ENCODE data around the gene PHF21A.

The PHF21A gene

GRCh38 chr11:45924036-45924915 lies 197.0 kb downstream of the PHF21A start:
- no peak for DNase-seq (ENCODE audit: extremely low read depth in 1 of 2, low read depth in 1 of 2)

DNA sequence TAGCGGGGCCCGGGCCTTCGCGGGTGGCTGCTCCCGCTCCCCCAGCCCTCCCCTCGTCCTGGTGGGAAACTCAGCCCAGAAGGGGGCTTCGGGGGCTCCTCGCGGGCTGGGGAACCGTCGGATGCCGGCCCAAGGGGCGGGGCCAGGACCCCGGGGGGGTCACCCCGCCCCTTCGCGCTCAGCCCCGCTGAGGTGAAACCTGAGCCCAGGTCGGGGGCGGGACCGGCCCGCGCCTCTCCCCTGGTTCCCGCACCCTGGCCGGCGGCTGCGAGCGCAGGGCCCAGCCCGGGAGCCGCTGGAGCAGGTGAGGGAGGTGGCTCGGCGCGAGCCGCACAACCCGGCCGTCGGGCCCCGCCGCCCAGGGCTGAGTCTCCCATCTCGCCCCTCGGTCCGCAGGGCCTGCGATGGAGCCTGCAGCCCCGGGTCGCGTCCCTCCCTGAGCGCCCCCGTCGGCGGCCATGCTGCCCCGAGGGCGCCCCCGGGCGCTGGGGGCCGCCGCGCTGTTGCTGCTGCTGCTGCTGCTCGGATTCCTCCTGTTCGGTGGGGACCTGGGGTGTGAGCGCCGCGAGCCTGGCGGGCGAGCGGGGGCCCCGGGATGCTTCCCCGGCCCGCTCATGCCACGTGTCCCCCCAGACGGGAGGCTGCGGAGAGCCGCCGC lies 198.7 kb downstream of the PHF21A start, which contains the start of gene LARGE2:
TSS of gene LARGE2 (plus strand) at position 232 of the 658 bp plus-strand sequence. CDS start at position 459, 227 bp downstream.
- no peak for DNase-seq (ENCODE audit: extremely low read depth in 1 of 2, low read depth in 1 of 2)

DNA sequence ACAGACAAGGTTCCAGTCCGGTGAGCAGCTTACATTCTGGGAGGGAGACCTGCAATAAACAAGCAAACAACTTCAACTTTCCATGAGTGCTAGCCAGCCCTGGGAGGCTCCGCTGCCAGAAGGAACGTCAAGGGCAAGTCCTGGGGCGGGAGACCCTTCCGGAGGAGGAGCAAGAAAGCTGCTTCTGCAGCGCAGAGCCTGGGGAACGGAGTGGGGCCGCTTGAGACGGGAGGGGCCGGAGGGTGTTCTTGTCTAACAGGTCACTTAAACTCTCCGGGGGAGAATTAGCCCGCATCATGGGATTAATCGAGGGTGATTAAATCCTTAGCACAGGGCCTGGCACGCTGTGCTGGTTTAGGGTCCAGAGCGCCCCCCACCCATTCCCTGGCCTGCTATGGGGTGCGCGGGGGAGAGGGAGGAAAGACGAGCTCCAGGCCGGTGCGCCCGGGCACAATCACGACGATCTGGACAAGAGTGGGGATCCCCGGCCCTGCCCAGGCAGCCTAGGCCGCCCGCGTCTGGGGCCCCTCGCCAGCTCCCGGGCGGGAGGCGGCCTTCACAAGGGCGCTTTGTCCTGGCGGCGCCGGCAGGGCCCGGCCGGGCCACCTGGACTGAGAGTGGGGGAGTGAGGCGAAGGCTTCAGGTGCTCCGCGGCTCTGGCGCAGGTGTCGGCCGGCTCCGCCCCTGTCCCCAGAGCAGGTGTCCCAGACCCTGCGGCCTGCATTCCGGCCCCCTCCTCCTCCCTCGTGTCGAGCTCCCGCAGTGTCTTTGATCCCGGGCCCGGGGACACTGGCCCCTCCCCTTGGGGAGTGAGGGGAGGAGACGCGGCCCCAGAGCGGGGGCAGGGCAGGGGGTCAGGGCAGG lies 199.5 kb downstream of the PHF21A start:
- no peak for DNase-seq (ENCODE audit: extremely low read depth in 1 of 2, low read depth in 1 of 2)

DNA sequence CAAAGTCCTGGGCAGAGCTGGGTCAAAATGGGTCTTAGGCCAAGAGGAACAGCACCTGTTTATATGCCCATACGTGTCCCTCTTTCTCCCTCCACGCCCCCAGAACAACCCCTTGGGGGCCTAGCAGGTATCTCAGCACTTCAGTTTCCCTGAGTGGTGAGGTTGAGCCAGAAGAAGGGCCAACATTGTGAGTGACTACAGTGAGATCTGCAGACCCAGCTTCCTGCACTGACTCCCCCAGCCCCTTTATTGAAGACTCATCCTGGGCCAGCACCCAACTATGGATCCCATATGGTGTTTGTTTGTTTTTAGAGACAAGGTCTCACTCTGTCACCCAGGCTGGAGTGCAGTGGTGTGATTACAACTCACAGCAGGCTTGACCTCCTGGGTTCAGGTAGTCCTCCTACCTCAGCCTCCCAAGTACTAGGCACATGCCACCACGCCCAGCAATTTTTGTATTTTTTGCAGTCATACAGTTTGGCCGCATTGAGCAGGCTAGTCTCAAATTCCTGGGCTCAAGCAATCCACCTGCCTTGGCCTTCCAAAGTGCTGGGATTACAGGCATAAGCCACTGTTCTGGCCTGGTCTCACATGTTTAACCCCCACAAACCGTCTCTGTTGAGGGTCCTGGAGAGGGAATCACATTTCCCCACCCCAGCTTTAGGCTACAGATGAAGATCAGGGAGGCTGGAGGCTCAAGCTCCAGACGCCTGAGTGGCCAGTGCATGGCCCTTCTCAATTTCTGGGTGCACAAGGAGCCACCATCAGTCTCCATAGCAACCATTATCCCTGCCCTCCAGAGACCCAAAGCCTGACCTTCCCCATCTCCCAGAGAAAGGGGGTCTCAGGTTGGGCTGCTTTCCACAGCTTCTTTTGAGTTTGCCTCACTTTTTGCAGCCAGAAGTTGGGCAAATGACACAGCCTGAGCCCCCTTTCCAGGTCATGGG lies 200.4 kb downstream of the PHF21A start:
- DNase-seq (ENCODE audit: extremely low read depth in 1 of 2, low read depth in 1 of 2) = no peak

DNA sequence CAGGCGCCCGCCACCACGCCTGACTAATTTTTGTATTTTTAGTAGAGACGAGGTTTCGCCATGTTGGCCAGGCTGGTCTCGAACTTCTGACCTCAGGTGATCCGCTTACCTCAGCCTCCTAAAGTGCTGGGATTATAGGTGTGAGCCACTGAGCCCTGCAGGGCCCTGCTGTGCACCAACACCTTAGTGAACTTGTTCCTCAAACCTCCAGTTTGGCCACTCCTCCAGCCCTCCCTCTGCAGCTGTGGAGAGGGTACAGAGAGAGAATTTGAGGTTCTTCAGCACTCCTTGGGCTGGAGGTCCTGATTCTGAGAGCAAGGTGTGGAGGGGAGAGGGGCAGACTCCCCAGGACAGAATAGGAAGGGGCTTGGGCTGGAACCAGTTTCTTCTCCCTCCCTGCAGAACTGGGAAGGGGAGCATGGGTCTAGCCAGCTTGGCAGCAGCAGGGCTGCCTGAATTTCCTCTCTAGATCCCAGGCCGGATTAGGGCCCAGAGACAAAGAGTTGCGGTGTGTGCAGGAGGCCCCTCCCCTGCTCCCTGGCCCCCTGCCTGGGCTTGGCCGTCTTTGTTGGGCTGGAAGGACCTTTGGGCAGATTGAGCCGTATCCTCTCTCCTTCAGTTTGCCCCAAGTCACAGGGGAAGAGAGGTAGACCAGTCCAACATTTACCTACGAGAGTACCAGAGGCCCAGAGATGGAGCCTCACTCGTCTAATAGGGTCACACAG lies 201.3 kb downstream of the PHF21A start:
- DNase-seq (ENCODE audit: extremely low read depth in 1 of 2, low read depth in 1 of 2) = no peak

- no peak for DNase-seq (ENCODE audit: extremely low read depth in 1 of 2, low read depth in 1 of 2)
Measured at GRCh38 chr11:45918962-45919675, 202.1 kb downstream of the PHF21A start.

DNA sequence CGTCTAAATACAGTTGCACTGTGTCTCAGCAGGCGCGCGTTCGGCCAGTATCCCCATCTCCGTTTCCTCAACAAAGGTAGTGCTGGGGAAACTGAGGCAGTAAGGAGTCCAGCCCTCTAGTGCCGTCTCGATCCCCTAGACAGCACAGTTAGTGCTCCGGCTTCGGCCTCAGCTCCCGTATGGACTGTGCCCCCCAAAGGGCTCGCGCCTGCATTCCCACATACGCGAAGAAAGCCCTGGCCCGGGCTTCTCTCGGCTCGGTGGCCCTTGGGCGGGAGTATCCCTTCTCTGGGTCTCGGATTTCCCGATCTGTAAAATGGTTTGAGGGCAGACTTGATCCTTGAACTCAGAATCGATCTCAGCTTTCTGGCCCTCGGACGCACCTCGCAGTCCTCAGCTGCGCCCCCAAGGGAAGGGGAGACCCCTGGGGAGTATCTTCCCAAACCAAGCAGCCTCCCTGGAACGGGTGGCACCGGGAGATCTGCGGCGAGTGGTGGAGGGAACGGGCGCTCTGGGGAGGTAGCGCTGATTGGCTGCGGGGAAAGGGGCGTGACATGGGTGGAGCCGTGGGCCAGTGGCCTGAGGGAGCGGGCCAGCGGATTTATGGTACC lies 202.8 kb downstream of the PHF21A start:
- DNase-seq (ENCODE audit: extremely low read depth in 1 of 2, low read depth in 1 of 2) = peak; percentile 40 to 60

DNA sequence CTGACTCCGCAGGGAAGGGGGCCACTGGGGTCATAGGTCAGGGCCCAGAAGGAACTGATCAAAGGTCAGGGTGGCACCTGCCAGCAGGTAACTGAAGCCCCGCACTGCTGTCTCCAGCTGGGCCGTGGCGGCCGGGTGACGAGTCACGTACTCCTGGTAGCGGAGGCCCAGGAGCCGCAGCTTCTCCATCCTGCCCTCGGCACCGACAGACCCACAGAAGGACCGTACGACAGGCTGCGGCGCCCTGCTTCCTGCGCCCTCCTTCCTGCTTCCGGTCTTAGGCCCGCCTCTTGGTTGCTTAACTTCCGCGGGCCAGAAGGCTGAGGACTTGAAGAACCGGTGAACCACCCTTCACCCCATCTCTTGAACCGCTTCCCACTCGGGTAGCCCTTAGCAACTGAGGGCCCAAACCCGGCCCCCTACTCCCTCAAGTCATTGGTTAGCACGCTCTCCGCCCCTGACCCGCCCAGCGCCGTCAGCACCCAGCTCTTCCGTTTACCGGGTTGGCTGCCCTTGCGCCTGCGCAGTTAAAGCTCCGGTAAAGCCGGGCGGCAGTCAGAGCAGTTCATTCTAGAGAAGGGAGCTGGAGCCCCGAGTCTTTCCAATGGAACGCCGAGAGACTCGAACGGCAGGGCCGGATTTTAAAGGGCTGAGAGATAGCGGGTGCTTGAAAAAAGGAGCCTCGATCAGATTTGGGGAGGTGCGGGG lies 203.5 kb downstream of the PHF21A start, which contains the start of gene PEX16:
TSS of gene PEX16 (minus strand) at position 255 of the 708 bp plus-strand sequence. CDS start at position 189, 66 bp downstream.
- peak; percentile 88 to 95 for DNase-seq (ENCODE audit: extremely low read depth in 1 of 2, low read depth in 1 of 2)

- no peak for DNase-seq (ENCODE audit: extremely low read depth in 1 of 2, low read depth in 1 of 2)
Measured at GRCh38 chr11:45917286-45917622, 204.0 kb downstream of the PHF21A start.

GRCh38 chr11:45915446-45915845 lies 205.8 kb downstream of the PHF21A start:
- no peak for DNase-seq (ENCODE audit: extremely low read depth in 1 of 2, low read depth in 1 of 2)

DNA sequence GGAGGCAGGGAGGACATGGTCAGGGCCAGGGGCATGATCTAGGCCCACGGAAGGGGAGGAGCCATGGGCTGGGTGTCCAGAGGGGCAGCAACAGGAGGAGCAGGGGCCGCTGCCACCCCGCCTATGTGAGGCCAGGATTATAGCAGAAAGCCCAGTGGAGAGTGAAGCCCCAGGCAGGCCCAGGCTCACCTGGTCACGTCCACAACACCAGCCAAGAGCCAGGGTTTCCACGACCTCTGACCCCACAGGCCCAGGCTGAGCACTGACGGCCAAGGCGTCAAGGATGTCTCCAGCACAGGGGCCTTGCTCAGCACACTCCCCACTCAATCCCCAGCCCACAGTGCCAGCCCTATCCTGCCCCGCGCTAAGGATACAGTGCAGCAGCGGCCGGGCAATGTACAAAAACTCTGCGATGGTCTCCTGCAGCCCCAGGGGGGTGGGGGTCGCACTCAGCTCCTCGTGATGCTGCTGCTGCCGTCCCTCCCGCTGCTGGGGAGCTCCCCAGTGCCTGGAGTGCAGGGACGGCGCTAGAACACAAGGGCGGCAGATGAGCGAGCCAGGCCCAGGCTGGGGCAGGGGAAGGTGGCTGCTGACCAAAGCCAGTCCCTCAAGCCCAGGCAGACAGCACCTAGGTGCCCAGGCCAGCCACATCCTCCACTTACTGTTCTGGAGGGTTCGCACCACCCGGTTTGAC lies 207.2 kb downstream of the PHF21A start:
- DNase-seq (ENCODE audit: extremely low read depth in 1 of 2, low read depth in 1 of 2) = no peak

DNA sequence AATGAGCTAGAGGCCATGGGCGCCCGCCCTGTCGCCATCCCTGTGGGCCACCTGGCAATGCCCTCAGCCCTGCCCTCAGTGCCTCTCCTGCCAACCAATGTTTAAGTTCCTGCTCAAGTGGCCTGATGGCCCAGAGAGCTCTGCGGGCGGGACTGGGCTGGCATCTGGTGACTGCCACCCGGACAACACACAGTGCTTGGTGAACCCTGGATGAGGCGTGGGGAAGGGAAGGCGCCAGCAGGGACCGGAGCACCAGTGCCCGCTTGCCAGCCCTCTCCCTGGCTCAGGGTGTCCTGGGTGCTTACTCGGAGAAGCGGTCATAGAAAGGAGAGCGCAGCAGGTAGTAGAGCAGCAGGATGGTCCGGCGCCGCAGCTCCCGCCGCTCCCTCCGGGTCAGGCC lies 207.7 kb downstream of the PHF21A start:
- DNase-seq (ENCODE audit: extremely low read depth in 1 of 2, low read depth in 1 of 2) = no peak

DNA sequence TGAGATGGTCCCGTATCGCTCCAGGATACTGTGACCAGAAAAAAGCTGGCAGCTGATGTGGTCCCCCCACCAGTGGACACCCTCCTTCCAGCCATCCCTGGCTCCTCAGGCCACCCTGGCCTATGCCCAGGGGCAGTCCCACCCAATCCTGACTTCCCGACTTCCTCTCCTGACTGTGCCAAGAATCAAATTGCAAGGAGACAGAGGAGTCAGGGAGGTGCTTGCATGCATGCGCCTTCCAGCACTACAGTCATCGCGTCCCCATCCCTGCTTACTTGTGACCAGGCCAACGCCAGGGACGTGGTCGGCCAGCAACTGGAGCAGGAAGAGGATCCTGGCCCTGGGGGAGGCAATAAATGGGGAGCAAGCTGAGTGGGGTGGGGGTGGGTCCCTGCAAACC lies 210.6 kb downstream of the PHF21A start:
- no peak for DNase-seq (ENCODE audit: extremely low read depth in 1 of 2, low read depth in 1 of 2)

DNA sequence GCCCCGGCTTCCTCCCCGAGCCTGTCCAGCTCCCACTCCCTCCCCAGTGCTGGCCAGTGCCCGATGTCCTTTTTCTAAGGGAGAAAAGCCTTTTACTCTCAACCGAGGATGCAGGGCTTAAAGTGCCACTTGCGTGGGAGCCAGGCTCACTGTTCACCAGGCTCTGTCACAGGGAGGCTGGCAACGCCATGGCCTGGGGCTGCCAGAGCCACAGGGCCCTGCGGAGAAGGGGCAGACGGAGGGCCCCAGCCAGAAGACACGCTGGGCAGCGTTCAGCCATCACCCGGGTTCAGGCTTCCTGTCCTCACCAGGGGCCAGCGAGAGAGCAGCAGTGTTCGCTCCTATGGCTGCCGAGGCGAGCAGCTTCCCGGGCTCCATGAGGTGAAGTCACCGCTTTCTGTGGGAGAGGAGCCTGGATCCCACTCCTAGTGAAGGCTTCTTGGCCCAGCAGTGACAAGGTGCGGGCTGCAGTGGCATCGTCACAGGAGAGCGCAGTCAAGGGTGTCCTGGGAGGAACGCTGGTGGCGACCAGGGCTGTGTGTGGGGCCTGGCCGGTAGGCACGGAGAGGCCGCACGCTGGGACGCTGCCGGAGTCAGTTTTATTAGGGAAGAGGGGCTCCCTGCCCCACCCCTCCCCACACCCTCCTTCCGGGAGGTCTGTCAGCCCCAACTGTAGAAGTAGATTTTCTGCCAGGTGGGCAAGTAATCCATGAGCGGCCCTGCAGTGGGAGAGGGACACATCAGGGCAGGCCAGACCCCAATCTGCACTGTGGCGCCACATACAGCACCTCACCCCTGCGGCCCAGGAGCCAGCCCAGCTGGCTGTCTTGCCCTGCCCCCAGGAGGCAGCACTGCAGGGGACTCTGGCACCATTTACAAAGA lies 211.4 kb downstream of the PHF21A start:
- DNase-seq (ENCODE audit: extremely low read depth in 1 of 2, low read depth in 1 of 2) = no peak

GRCh38 chr11:45907911-45908370 lies 213.3 kb downstream of the PHF21A start:
- no peak for DNase-seq (ENCODE audit: extremely low read depth in 1 of 2, low read depth in 1 of 2)

All from stimulated activated CD8-positive, alpha-beta memory T cell treated with anti-CD3 and anti-CD28 coated beads, Interleukin-7, amount 100 ng/mL, for 48 hours (primary cell).